ENCODE results near the gene ECEL1. TPM values are rescaled to one million over a fixed set of nuclear protein-coding genes. Genes with fewer than 3 reads are reported as not detected.

Gene ECEL1
- total RNA-seq (under 1 TPM; 0.10 to 0.17 TPM), polyA plus RNA-seq (ENCODE audit: insufficient read length in 6 of 6) (under 1 TPM; 0.24 to 0.64 (median 0.45) TPM)
- long read RNA-seq, donor 1, result 0 reads
- long read RNA-seq, donor 2, result 0 reads
- long read RNA-seq, donor 3, result 0 reads
- long read RNA-seq, donor 4, result 0 reads
- long read RNA-seq, donor 5, result 0 reads
- long read RNA-seq, donor 6, result 0 reads
- long read RNA-seq, donor 7, result 0 reads
- long read RNA-seq, donor 8, partial matches to known transcripts, result 0 of 1 reads
- long read RNA-seq, donor 8, other reads (novel, unspliced or antisense), result 0 of 1 reads
- long read RNA-seq, donor 9, result 0 reads
- long read RNA-seq, donor 10, result 0 reads
- long read RNA-seq, donor 11, transcript ECEL1-201 (18 exons, 2,865 nt), result major isoform, 10 of 10 reads
- long read RNA-seq, donor 11, partial matches to known transcripts, result 0 of 10 reads
- long read RNA-seq, donor 11, other reads (novel, unspliced or antisense), result 0 of 10 reads
- long read RNA-seq, donor 12, result 0 reads

GRCh38 chr2:232487385-232488096, at the start of gene ECEL1:
ECEL1 (minus strand) TSS chr2:232487834; CDS start chr2:232486653, 1,181 bp downstream.
- TF ChIP-seq CTCF (IDR thresholded peaks at IDR 0.05), result no peak
- peaks cover 48 to 92% of the 10 kb centered on the region in 2 donors for H3K27me3 ChIP-seq
- peak in 1 of 4 donors; percentile 70 for DNase-seq

GRCh38 chr2:232537079-232537478, 49.4 kb upstream of the ECEL1 start:
- peaks cover 0 to 8% of the 10 kb centered on the region in 2 donors for H3K4me1 ChIP-seq
- intact Hi-C loops (cut with DNase I), result no loop called here
- DNase-seq, result no peak
- peaks cover 0 to 6% of the 10 kb centered on the region in 2 donors for H3K9me3 ChIP-seq
- H3K27me3 ChIP-seq, result peaks cover 0 to 71% of the 10 kb centered on the region in 2 donors
- no peaks in the 10 kb centered on the region for H3K36me3 ChIP-seq
- H3K27ac ChIP-seq, result no peak overlapping the region
- no peak overlapping the region for H3K4me3 ChIP-seq
- ATAC-seq, result peak; percentile 64
- TF ChIP-seq CTCF (IDR thresholded peaks at IDR 0.05), result no peak

More at GRCh38 chr2:232487385-232488096, at the start of gene ECEL1:
- Histone ChIP-seq H3K4me3 (no peak within 1 kb of the TSS), H3K36me3 (no peaks in the 10 kb centered on the region), H3K4me1 (peaks cover 0 to 22% of the 10 kb centered on the region in 2 donors), H3K27ac (no peak within 1 kb of the TSS), H3K9me3 (no peaks in the 10 kb centered on the region)
- intact Hi-C loops (cut with DNase I), result no loop called here
- no peak for ATAC-seq

GRCh38 chr2:232535761-232536530, 48.3 kb upstream of the ECEL1 start:
- Histone ChIP-seq H3K4me1 (peaks cover 0 to 8% of the 10 kb centered on the region in 2 donors), H3K4me3 (no peak overlapping the region), H3K27me3 (peaks cover 0 to 68% of the 10 kb centered on the region in 2 donors), H3K9me3 (peaks cover 0 to 6% of the 10 kb centered on the region in 2 donors), H3K27ac (no peak overlapping the region), H3K36me3 (no peaks in the 10 kb centered on the region)
- ATAC-seq (no peak), DNase-seq (no peak)
- intact Hi-C loops (cut with DNase I), result no loop called here
- TF ChIP-seq CTCF (IDR thresholded peaks at IDR 0.05), result no peak

- H3K27me3 ChIP-seq, result peaks cover 0 to 65% of the 10 kb centered on the region in 2 donors
- H3K4me1 ChIP-seq, result peaks cover 0 to 8% of the 10 kb centered on the region in 2 donors
- intact Hi-C loops (cut with DNase I), result no loop called here
- TF ChIP-seq CTCF (IDR thresholded peaks at IDR 0.05), result no peak
- DNase-seq (peak in 1 of 4 donors; percentile 24), ATAC-seq (no peak)
- H3K27ac ChIP-seq, result no peak overlapping the region
- peaks cover 0 to 6% of the 10 kb centered on the region in 2 donors for H3K9me3 ChIP-seq
- H3K36me3 ChIP-seq, result no peaks in the 10 kb centered on the region
- no peak overlapping the region for H3K4me3 ChIP-seq
Measured at GRCh38 chr2:232534940-232535651, 47.5 kb upstream of the ECEL1 start.

Data from left lung (tissue), 14 donors.